HG03108 (cell line): ENCODE data around the gene TMEM244.
"Not testable (repeated sequence)": the region's sequence is repeated elsewhere in the genome, so short reads cannot be mapped to it uniquely, and the experiment has no call there.

Experiments used
- ATAC-seq: cut with Tn5 transposase; IDR thresholded peaks from one replicate; pipeline ENCODE4 v1.9.1; 2021; ENCODE audit warnings: moderate library complexity; ENCODE audit not compliant: unreplicated experiment

TMEM244 gene

GRCh38 chr6:129860908-129861665 is at the start of gene TMEM244:
Gene TMEM244 (minus strand): TSS chr6:129861315. CDS start chr6:129861188, 127 bp downstream.
- ATAC-seq, result no peak

- ATAC-seq, result peak; percentile 83
Measured at GRCh38 chr6:129908858-129909257, 47.7 kb upstream of the TMEM244 start.

GRCh38 chr6:129908356-129908755 is 47.2 kb upstream of the TMEM244 start:
- ATAC-seq, result no peak

- ATAC-seq, result no peak
Measured at GRCh38 chr6:129906515-129907077, 45.5 kb upstream of the TMEM244 start.

GRCh38 chr6:129903082-129903481 is 42.0 kb upstream of the TMEM244 start:
- no peak for ATAC-seq

- ATAC-seq, result no peak
Measured at GRCh38 chr6:129902681-129903080, 41.6 kb upstream of the TMEM244 start.

GRCh38 chr6:129901910-129902309 is 40.8 kb upstream of the TMEM244 start:
- ATAC-seq, result peak; percentile 50

- ATAC-seq, result peak; percentile 49
Measured at GRCh38 chr6:129895692-129896091, 34.6 kb upstream of the TMEM244 start.

- ATAC-seq, result no peak
Measured at GRCh38 chr6:129894921-129895320, 33.8 kb upstream of the TMEM244 start.

GRCh38 chr6:129893640-129894039 is 32.5 kb upstream of the TMEM244 start:
- ATAC-seq, result no peak

- no peak for ATAC-seq
Measured at GRCh38 chr6:129890701-129891100, 29.6 kb upstream of the TMEM244 start.

GRCh38 chr6:129890164-129890563 is 29.0 kb upstream of the TMEM244 start:
- ATAC-seq, result no peak

- no peak for ATAC-seq
Measured at GRCh38 chr6:129889580-129889979, 28.5 kb upstream of the TMEM244 start.

- ATAC-seq, result no peak
Measured at GRCh38 chr6:129886401-129887155, 25.5 kb upstream of the TMEM244 start.

- no peak for ATAC-seq
Measured at GRCh38 chr6:129884211-129884610, 23.1 kb upstream of the TMEM244 start.

GRCh38 chr6:129882510-129883023 is 21.5 kb upstream of the TMEM244 start:
- peak; percentile 87 for ATAC-seq

- not testable (repeated sequence) for ATAC-seq
Measured at GRCh38 chr6:129877894-129878293, 16.8 kb upstream of the TMEM244 start.

GRCh38 chr6:129875610-129876520 is 14.8 kb upstream of the TMEM244 start:
- ATAC-seq, result peak; percentile 74

GRCh38 chr6:129874837-129875236 is 13.7 kb upstream of the TMEM244 start:
- ATAC-seq, result no peak

- ATAC-seq, result no peak
Measured at GRCh38 chr6:129872586-129872985, 11.5 kb upstream of the TMEM244 start.

- ATAC-seq, result no peak
Measured at GRCh38 chr6:129871221-129871620, 10.1 kb upstream of the TMEM244 start.
